HEK293 (cell line): ENCODE results near the gene B4GALT1.

ENCODE experiments used
- CTCF ChIA-PET: fragments of 350-600 bp; formaldehyde crosslinking; extraction: SDS; loops from one replicate; lab custom pipeline; 2021; ENCODE audit warnings: antibody characterized with exemption; lab: Yijun Ruan, JAX
- POLR2A ChIA-PET: fragments of 300-600 bp; formaldehyde crosslinking; extraction: SDS; loops from one replicate; lab custom pipeline; 2020; ENCODE audit warnings: antibody characterized with exemption, inconsistent platforms; lab: Yijun Ruan, JAX
- H3K27ac ChIP-seq: fragments of 200-500 bp; sonication (Bioruptor generic); 2 replicates; pipeline ENCODE4 v1.5.1; 2014; ENCODE audit warnings: low read depth, low read length, control low read depth, inconsistent platforms; ENCODE audit errors: extremely low read depth
- H3K36me3 ChIP-seq, 2 experiments: fragments of 200-500 bp in 1 of 2; sonication (Bioruptor generic) in 1 of 2; 1 replicate in 1 of 2; 2 replicates in 1 of 2; pipeline ENCODE4 v1.5.1; 2014 to 2017; ENCODE audit warnings: inconsistent platforms in 2 of 2, low read length in 2 of 2; ENCODE audit not compliant: control insufficient read depth in 2 of 2, insufficient read depth in 1 of 2
- H3K4me1 ChIP-seq: fragments of 200-500 bp; sonication (Bioruptor generic); 2 replicates; pipeline ENCODE4 v1.5.1; 2014; ENCODE audit warnings: mild to moderate bottlenecking, low read length, inconsistent platforms; ENCODE audit not compliant: control insufficient read depth, insufficient read depth
- H3K4me3 ChIP-seq: 2 replicates; pipeline ENCODE4 v1.5.1; 2011; ENCODE audit warnings: low read depth, mild to moderate bottlenecking, control low read depth, low read length, moderate library complexity
- H3K9me3 ChIP-seq: fragments of 200-500 bp; sonication (Bioruptor generic); 2 replicates; pipeline ENCODE4 v1.5.1; 2014; ENCODE audit warnings: low read depth, low read length, inconsistent platforms; ENCODE audit not compliant: control insufficient read depth, insufficient read depth
- IKZF3 ChIP-seq: fragments of 450-650 bp; IDR thresholded peaks from 2 replicates; pipeline ENCODE4 v1.5.0; 2018; ENCODE audit warnings: missing biosample characterization, mild to moderate bottlenecking, missing genetic modification characterization, moderate library complexity
- MEIS1 ChIP-seq: sonication (generic); formaldehyde crosslinking; IDR thresholded peaks from 2 replicates; pipeline ENCODE4 v1.8.1; 2022; ENCODE audit warnings: missing genetic modification reagents, mild to moderate bottlenecking, borderline replicate concordance
- PBX3 ChIP-seq: sonication (generic); formaldehyde crosslinking; IDR thresholded peaks from 2 replicates; pipeline ENCODE4 v1.8.1; 2022; ENCODE audit warnings: mild to moderate bottlenecking, moderate library complexity, missing genetic modification reagents
- REPIN1 ChIP-seq: fragments of 450-650 bp; formaldehyde crosslinking; IDR thresholded peaks from 2 replicates; pipeline ENCODE4 v1.5.1; 2017; ENCODE audit warnings: missing biosample characterization, missing genetic modification characterization, low read depth
- SETDB1 ChIP-seq: IDR thresholded peaks from one replicate; pipeline ENCODE4 v1.6.1; 2017; ENCODE audit warnings: mild to moderate bottlenecking, low read length, moderate library complexity, mixed read lengths; ENCODE audit not compliant: insufficient read length
- SP7 ChIP-seq: fragments of 450-650 bp; formaldehyde crosslinking; IDR thresholded peaks from 2 replicates; pipeline ENCODE4 v1.5.1; 2016; ENCODE audit warnings: missing biosample characterization, missing genetic modification characterization
- ZBTB17 ChIP-seq: fragments of 450-650 bp; formaldehyde crosslinking; IDR thresholded peaks from 2 replicates; pipeline ENCODE4 v1.5.1; 2016; ENCODE audit warnings: missing biosample characterization, missing genetic modification characterization
- ZBTB21 ChIP-seq: fragments of 450-650 bp; formaldehyde crosslinking; IDR thresholded peaks from 2 replicates; pipeline ENCODE4 v1.5.1; 2017; ENCODE audit warnings: missing biosample characterization, missing genetic modification characterization
- ZEB2 ChIP-seq: fragments of 450-650 bp; formaldehyde crosslinking; IDR thresholded peaks from 2 replicates; pipeline ENCODE4 v1.5.1; 2016; ENCODE audit warnings: missing biosample characterization, missing genetic modification characterization
- ZFHX2 ChIP-seq: fragments of 450-650 bp; formaldehyde crosslinking; conservative IDR thresholded peaks from 2 replicates; pipeline ENCODE4 v1.5.1; 2016; ENCODE audit warnings: missing biosample characterization, missing genetic modification characterization
- ZFP69B ChIP-seq: fragments of 450-650 bp; formaldehyde crosslinking; IDR thresholded peaks from 2 replicates; pipeline ENCODE4 v1.5.1; 2016; ENCODE audit warnings: missing biosample characterization, missing genetic modification characterization
- ZNF2 ChIP-seq: fragments of 450-650 bp; formaldehyde crosslinking; IDR thresholded peaks from 2 replicates; pipeline ENCODE4 v1.5.1; 2016; ENCODE audit warnings: missing biosample characterization, missing genetic modification characterization
- ZNF335 ChIP-seq: fragments of 450-650 bp; formaldehyde crosslinking; conservative IDR thresholded peaks from 2 replicates; pipeline ENCODE4 v1.5.1; 2016; ENCODE audit warnings: missing biosample characterization, missing genetic modification characterization
- ZNF341 ChIP-seq: fragments of 450-650 bp; formaldehyde crosslinking; IDR thresholded peaks from 2 replicates; pipeline ENCODE4; 2016; ENCODE audit warnings: low read depth, missing biosample characterization, missing genetic modification characterization
- ZNF366 ChIP-seq: fragments of 450-650 bp; formaldehyde crosslinking; conservative IDR thresholded peaks from 2 replicates; pipeline ENCODE4 v1.5.1; 2016; ENCODE audit warnings: missing biosample characterization, missing genetic modification characterization
- ZNF391 ChIP-seq: fragments of 450-650 bp; formaldehyde crosslinking; IDR thresholded peaks from 2 replicates; pipeline ENCODE4 v1.5.1; 2016; ENCODE audit warnings: low read depth, missing biosample characterization, missing genetic modification characterization, borderline replicate concordance
- ZNF624 ChIP-seq: fragments of 450-650 bp; formaldehyde crosslinking; IDR thresholded peaks from 2 replicates; pipeline ENCODE4 v1.5.1; 2017; ENCODE audit warnings: missing biosample characterization, missing genetic modification characterization
- ZNF654 ChIP-seq: fragments of 450-650 bp; formaldehyde crosslinking; IDR thresholded peaks from 2 replicates; pipeline ENCODE4 v1.5.1; 2016; ENCODE audit warnings: low read depth, missing biosample characterization, missing genetic modification characterization
- ZNF660 ChIP-seq: fragments of 450-650 bp; IDR thresholded peaks from 2 replicates; pipeline ENCODE4 v1.5.1; 2018; ENCODE audit warnings: missing biosample characterization, mild to moderate bottlenecking, missing genetic modification characterization
- TF ChIP-seq, protein P1 (sequence below): fragments of 450-650 bp; formaldehyde crosslinking; IDR thresholded peaks from 2 replicates; pipeline ENCODE4 v1.5.1; 2016; ENCODE audit warnings: missing biosample characterization, missing genetic modification characterization
- TF ChIP-seq, protein P2 (sequence below): fragments of 450-650 bp; formaldehyde crosslinking; IDR thresholded peaks from 2 replicates; pipeline ENCODE4 v1.5.1; 2016; ENCODE audit warnings: missing biosample characterization, missing genetic modification characterization
- TF ChIP-seq, protein P3 (sequence below): fragments of 450-650 bp; formaldehyde crosslinking; conservative IDR thresholded peaks from 2 replicates; pipeline ENCODE4 v1.5.1; 2016; ENCODE audit warnings: low read depth, missing biosample characterization, missing genetic modification characterization
- TF ChIP-seq, protein P4 (sequence below): fragments of 450-650 bp; formaldehyde crosslinking; IDR thresholded peaks from 2 replicates; pipeline ENCODE4 v1.5.1; 2016; ENCODE audit warnings: missing biosample characterization, missing genetic modification characterization

Gene B4GALT1

DNA sequence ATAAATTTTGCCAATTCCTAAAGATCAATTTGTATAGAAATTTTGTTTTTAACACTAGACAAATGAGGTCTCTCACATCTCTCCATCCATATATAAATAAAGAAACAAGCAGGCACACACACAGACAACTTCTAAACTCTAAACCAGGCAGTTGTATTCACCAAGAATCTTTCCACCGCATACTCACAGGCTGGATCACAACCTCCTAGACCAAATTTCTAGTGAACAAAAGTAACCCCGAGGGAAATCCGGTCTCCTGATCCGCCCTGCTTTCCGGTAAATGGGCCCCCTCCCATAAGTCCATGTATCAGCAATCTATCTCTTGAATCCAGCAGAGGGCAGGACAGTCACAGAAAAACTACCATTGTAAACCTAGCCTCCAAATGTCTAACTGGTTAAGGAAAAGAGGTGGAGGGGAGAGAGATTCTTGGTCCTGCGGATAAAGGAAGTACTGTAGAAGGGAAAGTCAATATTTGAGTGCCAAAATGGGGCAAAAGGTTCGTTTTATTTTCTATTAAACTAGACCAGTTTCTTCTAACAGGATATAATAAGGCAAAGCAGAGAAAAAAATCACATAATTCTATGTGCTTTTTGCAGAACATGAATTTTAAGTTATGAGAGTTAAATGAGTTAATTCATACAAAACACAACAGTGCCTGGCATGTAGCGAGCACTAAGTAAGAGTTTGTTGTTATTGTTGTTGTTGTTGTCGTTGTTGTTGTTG lies 85.8 kb downstream of the B4GALT1 start:
- H3K36me3 ChIP-seq: no peaks in the 10 kb centered on the region
- H3K4me3 ChIP-seq: peak overlapping the region; percentile 13; the same call in 1 of the 2 replicates
- ChIA-PET CTCF (interaction anchor here (0.6 to 2.4 kb wide), 14 partner anchors 13 to 163 kb away, joined by 3 to 27 read pairs (median 4); no protein-coding TSS in a partner anchor), POLR2A (no interaction called here)
- H3K4me1 ChIP-seq: no peaks in the 10 kb centered on the region
- no peaks in the 10 kb centered on the region for H3K9me3 ChIP-seq
- no peak overlapping the region for H3K27ac ChIP-seq
- TF ChIP-seq PBX3 (CRISPR knock-in tag) (no peak), ZFP69B (tag by site-specific recombination) (0 out of 2 replicates have a peak, but pooled peaks have one; percentile 42), ZNF2 (tag by site-specific recombination) (peak; percentile 51; the same call in 1 of the 2 replicates), ZNF391 (no peak), ZBTB17 (tag by site-specific recombination) (peak; percentile 78), ZNF366 (tag by site-specific recombination) (0 out of 2 replicates have a peak, but pooled peaks have one; percentile 36), REPIN1 (tag by site-specific recombination) (no peak), ZEB2 (tag by site-specific recombination) (0 out of 2 replicates have a peak, but pooled peaks have one; percentile 26), ZNF660 (tag by site-specific recombination) (peak; percentile 66; the same call in 1 of the 2 replicates), MEIS1 (CRISPR knock-in tag) (no peak), ZBTB21 (tag by site-specific recombination) (no peak), ZNF335 (peak; percentile 86; the same call in 1 of the 2 replicates), ZFHX2 (tag by site-specific recombination) (no peak), ZNF624 (no peak), IKZF3 (tag by site-specific recombination) (peak; percentile 51; the same call in 1 of the 2 replicates), SP7 (tag by site-specific recombination) (peak; percentile 26; the same call in 1 of the 2 replicates), ZNF654 (tag by site-specific recombination) (peak; percentile 94), ZNF341 (tag by site-specific recombination) (no peak), SETDB1 (no peak)
- TF ChIP-seq, protein P1, sequence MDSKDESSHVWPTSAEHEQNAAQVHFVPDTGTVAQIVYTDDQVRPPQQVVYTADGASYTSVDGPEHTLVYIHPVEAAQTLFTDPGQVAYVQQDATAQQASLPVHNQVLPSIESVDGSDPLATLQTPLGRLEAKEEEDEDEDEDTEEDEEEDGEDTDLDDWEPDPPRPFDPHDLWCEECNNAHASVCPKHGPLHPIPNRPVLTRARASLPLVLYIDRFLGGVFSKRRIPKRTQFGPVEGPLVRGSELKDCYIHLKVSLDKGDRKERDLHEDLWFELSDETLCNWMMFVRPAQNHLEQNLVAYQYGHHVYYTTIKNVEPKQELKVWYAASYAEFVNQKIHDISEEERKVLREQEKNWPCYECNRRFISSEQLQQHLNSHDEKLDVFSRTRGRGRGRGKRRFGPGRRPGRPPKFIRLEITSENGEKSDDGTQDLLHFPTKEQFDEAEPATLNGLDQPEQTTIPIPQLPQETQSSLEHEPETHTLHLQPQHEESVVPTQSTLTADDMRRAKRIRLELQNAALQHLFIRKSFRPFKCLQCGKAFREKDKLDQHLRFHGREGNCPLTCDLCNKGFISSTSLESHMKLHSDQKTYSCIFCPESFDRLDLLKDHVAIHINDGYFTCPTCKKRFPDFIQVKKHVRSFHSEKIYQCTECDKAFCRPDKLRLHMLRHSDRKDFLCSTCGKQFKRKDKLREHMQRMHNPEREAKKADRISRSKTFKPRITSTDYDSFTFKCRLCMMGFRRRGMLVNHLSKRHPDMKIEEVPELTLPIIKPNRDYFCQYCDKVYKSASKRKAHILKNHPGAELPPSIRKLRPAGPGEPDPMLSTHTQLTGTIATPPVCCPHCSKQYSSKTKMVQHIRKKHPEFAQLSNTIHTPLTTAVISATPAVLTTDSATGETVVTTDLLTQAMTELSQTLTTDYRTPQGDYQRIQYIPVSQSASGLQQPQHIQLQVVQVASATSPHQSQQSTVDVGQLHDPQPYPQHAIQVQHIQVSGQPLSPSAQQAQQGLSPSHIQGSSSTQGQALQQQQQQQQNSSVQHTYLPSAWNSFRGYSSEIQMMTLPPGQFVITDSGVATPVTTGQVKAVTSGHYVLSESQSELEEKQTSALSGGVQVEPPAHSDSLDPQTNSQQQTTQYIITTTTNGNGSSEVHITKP: peak; percentile 33
- TF ChIP-seq, protein P2, sequence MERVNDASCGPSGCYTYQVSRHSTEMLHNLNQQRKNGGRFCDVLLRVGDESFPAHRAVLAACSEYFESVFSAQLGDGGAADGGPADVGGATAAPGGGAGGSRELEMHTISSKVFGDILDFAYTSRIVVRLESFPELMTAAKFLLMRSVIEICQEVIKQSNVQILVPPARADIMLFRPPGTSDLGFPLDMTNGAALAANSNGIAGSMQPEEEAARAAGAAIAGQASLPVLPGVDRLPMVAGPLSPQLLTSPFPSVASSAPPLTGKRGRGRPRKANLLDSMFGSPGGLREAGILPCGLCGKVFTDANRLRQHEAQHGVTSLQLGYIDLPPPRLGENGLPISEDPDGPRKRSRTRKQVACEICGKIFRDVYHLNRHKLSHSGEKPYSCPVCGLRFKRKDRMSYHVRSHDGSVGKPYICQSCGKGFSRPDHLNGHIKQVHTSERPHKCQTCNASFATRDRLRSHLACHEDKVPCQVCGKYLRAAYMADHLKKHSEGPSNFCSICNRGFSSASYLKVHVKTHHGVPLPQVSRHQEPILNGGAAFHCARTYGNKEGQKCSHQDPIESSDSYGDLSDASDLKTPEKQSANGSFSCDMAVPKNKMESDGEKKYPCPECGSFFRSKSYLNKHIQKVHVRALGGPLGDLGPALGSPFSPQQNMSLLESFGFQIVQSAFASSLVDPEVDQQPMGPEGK (tag by site-specific recombination): peak; percentile 39; the same call in 1 of the 2 replicates
- TF ChIP-seq, protein P3, sequence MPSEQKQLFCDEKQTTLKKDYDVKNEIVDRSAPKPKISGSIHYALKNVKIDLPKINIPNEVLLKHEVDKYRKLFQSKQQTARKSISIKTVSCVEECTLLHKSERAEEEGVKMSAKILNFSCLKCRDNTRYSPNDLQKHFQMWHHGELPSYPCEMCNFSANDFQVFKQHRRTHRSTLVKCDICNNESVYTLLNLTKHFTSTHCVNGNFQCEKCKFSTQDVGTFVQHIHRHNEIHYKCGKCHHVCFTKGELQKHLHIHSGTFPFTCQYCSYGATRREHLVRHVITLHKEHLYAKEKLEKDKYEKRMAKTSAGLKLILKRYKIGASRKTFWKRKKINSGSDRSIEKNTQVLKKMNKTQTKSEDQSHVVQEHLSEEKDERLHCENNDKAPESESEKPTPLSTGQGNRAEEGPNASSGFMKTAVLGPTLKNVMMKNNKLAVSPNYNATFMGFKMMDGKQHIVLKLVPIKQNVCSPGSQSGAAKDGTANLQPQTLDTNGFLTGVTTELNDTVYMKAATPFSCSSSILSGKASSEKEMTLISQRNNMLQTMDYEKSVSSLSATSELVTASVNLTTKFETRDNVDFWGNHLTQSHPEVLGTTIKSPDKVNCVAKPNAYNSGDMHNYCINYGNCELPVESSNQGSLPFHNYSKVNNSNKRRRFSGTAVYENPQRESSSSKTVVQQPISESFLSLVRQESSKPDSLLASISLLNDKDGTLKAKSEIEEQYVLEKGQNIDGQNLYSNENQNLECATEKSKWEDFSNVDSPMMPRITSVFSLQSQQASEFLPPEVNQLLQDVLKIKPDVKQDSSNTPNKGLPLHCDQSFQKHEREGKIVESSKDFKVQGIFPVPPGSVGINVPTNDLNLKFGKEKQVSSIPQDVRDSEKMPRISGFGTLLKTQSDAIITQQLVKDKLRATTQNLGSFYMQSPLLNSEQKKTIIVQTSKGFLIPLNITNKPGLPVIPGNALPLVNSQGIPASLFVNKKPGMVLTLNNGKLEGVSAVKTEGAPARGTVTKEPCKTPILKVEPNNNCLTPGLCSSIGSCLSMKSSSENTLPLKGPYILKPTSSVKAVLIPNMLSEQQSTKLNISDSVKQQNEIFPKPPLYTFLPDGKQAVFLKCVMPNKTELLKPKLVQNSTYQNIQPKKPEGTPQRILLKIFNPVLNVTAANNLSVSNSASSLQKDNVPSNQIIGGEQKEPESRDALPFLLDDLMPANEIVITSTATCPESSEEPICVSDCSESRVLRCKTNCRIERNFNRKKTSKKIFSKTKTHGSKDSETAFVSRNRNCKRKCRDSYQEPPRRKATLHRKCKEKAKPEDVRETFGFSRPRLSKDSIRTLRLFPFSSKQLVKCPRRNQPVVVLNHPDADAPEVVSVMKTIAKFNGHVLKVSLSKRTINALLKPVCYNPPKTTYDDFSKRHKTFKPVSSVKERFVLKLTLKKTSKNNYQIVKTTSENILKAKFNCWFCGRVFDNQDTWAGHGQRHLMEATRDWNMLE (tag by site-specific recombination): 0 out of 2 replicates have a peak, but pooled peaks have one; percentile 13
- TF ChIP-seq, protein P4, sequence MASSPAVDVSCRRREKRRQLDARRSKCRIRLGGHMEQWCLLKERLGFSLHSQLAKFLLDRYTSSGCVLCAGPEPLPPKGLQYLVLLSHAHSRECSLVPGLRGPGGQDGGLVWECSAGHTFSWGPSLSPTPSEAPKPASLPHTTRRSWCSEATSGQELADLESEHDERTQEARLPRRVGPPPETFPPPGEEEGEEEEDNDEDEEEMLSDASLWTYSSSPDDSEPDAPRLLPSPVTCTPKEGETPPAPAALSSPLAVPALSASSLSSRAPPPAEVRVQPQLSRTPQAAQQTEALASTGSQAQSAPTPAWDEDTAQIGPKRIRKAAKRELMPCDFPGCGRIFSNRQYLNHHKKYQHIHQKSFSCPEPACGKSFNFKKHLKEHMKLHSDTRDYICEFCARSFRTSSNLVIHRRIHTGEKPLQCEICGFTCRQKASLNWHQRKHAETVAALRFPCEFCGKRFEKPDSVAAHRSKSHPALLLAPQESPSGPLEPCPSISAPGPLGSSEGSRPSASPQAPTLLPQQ: peak; percentile 64; the same call in 1 of the 2 replicates
